ENCODE data around the gene SH3BP2.
"Not testable (repeated sequence)": the region's sequence is repeated elsewhere in the genome, so short reads cannot be mapped to it uniquely, and the experiment has no call there.

The SH3BP2 gene

DNA sequence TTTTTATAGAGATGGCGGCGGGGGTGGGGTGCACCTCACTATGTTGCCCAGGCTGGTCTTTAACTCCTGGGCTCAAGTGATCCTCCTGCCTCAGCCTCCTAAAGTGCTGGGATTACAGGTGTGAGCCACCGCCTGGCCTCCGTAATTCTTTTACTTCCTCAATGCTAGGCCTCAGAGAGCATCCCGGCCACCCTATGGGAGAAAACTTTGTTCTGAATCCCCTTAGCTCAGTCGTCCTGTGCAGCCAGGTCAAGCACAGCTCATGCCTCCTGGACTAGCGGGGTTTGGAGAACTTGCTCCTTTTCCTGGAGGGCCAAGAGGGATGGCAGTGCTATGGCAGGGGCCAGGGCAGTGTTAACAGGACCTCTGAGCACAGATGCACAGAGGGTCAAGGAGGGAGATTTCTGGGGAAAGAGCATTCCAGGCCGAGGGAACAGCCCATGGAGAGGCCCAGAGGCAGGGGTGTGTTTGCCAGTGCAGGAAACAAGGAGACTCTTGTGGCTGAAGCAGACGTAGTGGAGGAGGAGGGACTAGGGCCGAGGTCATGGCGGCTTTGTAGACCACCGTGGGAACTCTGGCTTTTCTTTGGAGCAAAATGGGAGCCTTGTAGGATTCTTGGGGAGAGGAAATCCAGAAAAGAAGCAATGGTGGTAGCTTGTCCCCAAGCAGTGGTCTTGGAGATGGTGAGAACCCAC lies 26.9 kb upstream of the SH3BP2 start:
- DNase-seq (ENCODE audit: low read depth, low spot score) = no peak
- no peaks in the 10 kb centered on the region for H3K27me3 ChIP-seq (ENCODE audit: control insufficient read depth, insufficient read depth, low read length)
- no peaks in the 10 kb centered on the region for H3K36me3 ChIP-seq (ENCODE audit: control insufficient read depth, insufficient read depth, low read length)
- no peaks in the 10 kb centered on the region for H3K9me3 ChIP-seq (ENCODE audit: control insufficient read depth, insufficient read depth, low read length)
- no peak overlapping the region for H3K27ac ChIP-seq (ENCODE audit: low read length)
- H3K4me3 ChIP-seq (ENCODE audit: low read length) = no peak overlapping the region
- WGBS (ENCODE audit: insufficient coverage, insufficient read length) = no CpG with 5 or more reads among the region's 12 CpGs
- H3K4me1 ChIP-seq (ENCODE audit: control insufficient read depth, insufficient read depth, low read length) = peaks cover 3% of the 10 kb centered on the region; the same call in 1 of the 2 replicates

DNA sequence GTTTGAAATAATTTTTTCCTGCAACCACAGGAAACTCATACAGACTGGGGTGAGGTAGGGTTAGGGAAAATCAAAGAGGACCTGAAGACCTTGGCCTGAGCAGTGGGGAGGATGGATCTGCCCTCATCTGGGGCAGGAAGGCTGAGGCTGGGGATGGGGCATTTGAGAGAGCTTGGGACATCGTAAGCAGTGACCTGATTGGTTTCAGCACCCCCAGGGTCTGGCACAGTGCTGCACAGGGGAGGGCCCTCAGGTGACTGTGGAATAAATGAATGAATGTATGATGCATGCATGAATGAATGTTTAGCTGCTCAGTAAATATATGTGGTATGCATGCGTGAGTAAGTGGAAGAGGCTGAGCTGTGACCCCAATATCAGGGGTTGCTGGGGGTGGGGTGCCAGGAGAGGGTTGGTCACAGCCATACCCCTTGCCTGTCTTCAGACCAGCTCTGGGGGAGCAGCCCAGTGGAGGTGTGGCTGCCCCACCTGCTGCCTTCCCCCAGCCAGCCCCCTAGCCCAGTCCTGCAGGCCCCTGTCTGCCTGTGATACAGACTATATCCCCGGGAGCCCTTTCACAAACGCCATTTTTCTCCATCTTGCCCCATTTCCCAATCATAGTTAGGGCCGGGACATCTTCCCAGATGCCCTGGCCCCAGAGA lies 25.7 kb upstream of the SH3BP2 start:
- no peak overlapping the region for H3K27ac ChIP-seq (ENCODE audit: low read length)
- no peak for DNase-seq (ENCODE audit: low read depth, low spot score)
- H3K36me3 ChIP-seq (ENCODE audit: control insufficient read depth, insufficient read depth, low read length) = no peaks in the 10 kb centered on the region
- H3K9me3 ChIP-seq (ENCODE audit: control insufficient read depth, insufficient read depth, low read length) = no peaks in the 10 kb centered on the region
- no peaks in the 10 kb centered on the region for H3K27me3 ChIP-seq (ENCODE audit: control insufficient read depth, insufficient read depth, low read length)
- H3K4me3 ChIP-seq (ENCODE audit: low read length) = no peak overlapping the region
- no CpG with 5 or more reads among the region's 5 CpGs for WGBS (ENCODE audit: insufficient coverage, insufficient read length)
- H3K4me1 ChIP-seq (ENCODE audit: control insufficient read depth, insufficient read depth, low read length) = no peaks in the 10 kb centered on the region

- Histone ChIP-seq H3K27me3 (ENCODE audit: control insufficient read depth, insufficient read depth, low read length) (no peaks in the 10 kb centered on the region), H3K27ac (ENCODE audit: low read length) (no peak overlapping the region), H3K36me3 (ENCODE audit: control insufficient read depth, insufficient read depth, low read length) (no peaks in the 10 kb centered on the region), H3K9me3 (ENCODE audit: control insufficient read depth, insufficient read depth, low read length) (no peaks in the 10 kb centered on the region), H3K4me3 (ENCODE audit: low read length) (no peak overlapping the region), H3K4me1 (ENCODE audit: control insufficient read depth, insufficient read depth, low read length) (no peaks in the 10 kb centered on the region)
- WGBS (ENCODE audit: insufficient coverage, insufficient read length) = no CpG with 5 or more reads among the region's 11 CpGs
- DNase-seq (ENCODE audit: low read depth, low spot score) = no peak
Observed at GRCh38 chr4:2767705-2768074, 25.2 kb upstream of the SH3BP2 start.

- H3K36me3 ChIP-seq (ENCODE audit: control insufficient read depth, insufficient read depth, low read length) = no peaks in the 10 kb centered on the region
- WGBS (ENCODE audit: insufficient coverage, insufficient read length) = no CpG with 5 or more reads among the region's 9 CpGs
- no peaks in the 10 kb centered on the region for H3K27me3 ChIP-seq (ENCODE audit: control insufficient read depth, insufficient read depth, low read length)
- H3K9me3 ChIP-seq (ENCODE audit: control insufficient read depth, insufficient read depth, low read length) = no peaks in the 10 kb centered on the region
- no peak overlapping the region for H3K4me3 ChIP-seq (ENCODE audit: low read length)
- no peak for DNase-seq (ENCODE audit: low read depth, low spot score)
- H3K27ac ChIP-seq (ENCODE audit: low read length) = no peak overlapping the region
- no peaks in the 10 kb centered on the region for H3K4me1 ChIP-seq (ENCODE audit: control insufficient read depth, insufficient read depth, low read length)
Observed at GRCh38 chr4:2768124-2768523, 24.8 kb upstream of the SH3BP2 start.

DNA sequence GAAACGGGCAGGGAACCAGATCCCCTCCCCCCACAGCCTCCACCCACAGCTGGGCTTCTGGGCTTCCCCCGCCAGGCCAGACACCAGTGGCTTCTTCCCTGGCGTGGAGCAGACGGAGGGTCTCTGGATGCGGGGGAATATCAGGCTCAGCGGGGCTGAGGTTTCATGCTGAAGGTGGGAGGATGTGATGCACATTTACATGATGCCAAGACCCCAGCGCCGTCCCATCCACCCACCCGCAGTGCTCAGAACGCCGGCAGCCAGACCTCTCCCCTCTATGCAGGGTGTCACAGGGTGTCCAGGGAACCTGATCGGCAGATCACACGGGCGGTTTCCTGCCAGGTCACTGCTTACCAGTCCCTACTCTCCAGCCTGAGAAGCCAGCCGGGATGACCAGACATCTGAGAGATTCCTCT lies 24.0 kb upstream of the SH3BP2 start:
- Histone ChIP-seq H3K27ac (ENCODE audit: low read length) (no peak overlapping the region), H3K4me3 (ENCODE audit: low read length) (no peak overlapping the region), H3K27me3 (ENCODE audit: control insufficient read depth, insufficient read depth, low read length) (no peaks in the 10 kb centered on the region), H3K9me3 (ENCODE audit: control insufficient read depth, insufficient read depth, low read length) (no peaks in the 10 kb centered on the region), H3K4me1 (ENCODE audit: control insufficient read depth, insufficient read depth, low read length) (no peaks in the 10 kb centered on the region), H3K36me3 (ENCODE audit: control insufficient read depth, insufficient read depth, low read length) (no peaks in the 10 kb centered on the region)
- no peak for DNase-seq (ENCODE audit: low read depth, low spot score)
- no CpG with 5 or more reads among the region's 15 CpGs for WGBS (ENCODE audit: insufficient coverage, insufficient read length)

GRCh38 chr4:2771264-2771663 lies 21.6 kb upstream of the SH3BP2 start:
- WGBS (ENCODE audit: insufficient coverage, insufficient read length) = no CpG with 5 or more reads among the region's 3 CpGs
- H3K36me3 ChIP-seq (ENCODE audit: control insufficient read depth, insufficient read depth, low read length) = no peaks in the 10 kb centered on the region
- no peaks in the 10 kb centered on the region for H3K4me1 ChIP-seq (ENCODE audit: control insufficient read depth, insufficient read depth, low read length)
- no peak for DNase-seq (ENCODE audit: low read depth, low spot score)
- no peaks in the 10 kb centered on the region for H3K9me3 ChIP-seq (ENCODE audit: control insufficient read depth, insufficient read depth, low read length)
- no peak overlapping the region for H3K27ac ChIP-seq (ENCODE audit: low read length)
- no peak overlapping the region for H3K4me3 ChIP-seq (ENCODE audit: low read length)
- H3K27me3 ChIP-seq (ENCODE audit: control insufficient read depth, insufficient read depth, low read length) = no peaks in the 10 kb centered on the region

- H3K27me3 ChIP-seq (ENCODE audit: control insufficient read depth, insufficient read depth, low read length); H3K36me3 ChIP-seq (ENCODE audit: control insufficient read depth, insufficient read depth, low read length); H3K9me3 ChIP-seq (ENCODE audit: control insufficient read depth, insufficient read depth, low read length); DNase-seq (ENCODE audit: low read depth, low spot score); H3K4me3 ChIP-seq (ENCODE audit: low read length); H3K4me1 ChIP-seq (ENCODE audit: control insufficient read depth, insufficient read depth, low read length); H3K27ac ChIP-seq (ENCODE audit: low read length): not testable (repeated sequence)
- WGBS (ENCODE audit: insufficient coverage, insufficient read length) = no CpG with 5 or more reads among the region's 5 CpGs
Observed at GRCh38 chr4:2780643-2781042, 12.2 kb upstream of the SH3BP2 start.

- no peak for DNase-seq (ENCODE audit: low read depth, low spot score)
- no peak overlapping the region for H3K27ac ChIP-seq (ENCODE audit: low read length)
- no peak overlapping the region for H3K4me3 ChIP-seq (ENCODE audit: low read length)
- peaks cover 1% of the 10 kb centered on the region for H3K4me1 ChIP-seq (ENCODE audit: control insufficient read depth, insufficient read depth, low read length)
- WGBS (ENCODE audit: insufficient coverage, insufficient read length) = no CpG with 5 or more reads among the region's 10 CpGs
- no peaks in the 10 kb centered on the region for H3K36me3 ChIP-seq (ENCODE audit: control insufficient read depth, insufficient read depth, low read length)
- no peaks in the 10 kb centered on the region for H3K9me3 ChIP-seq (ENCODE audit: control insufficient read depth, insufficient read depth, low read length)
- H3K27me3 ChIP-seq (ENCODE audit: control insufficient read depth, insufficient read depth, low read length) = no peaks in the 10 kb centered on the region
Observed at GRCh38 chr4:2781911-2782310, 11.0 kb upstream of the SH3BP2 start.

GRCh38 chr4:2783790-2784189 lies 9.1 kb upstream of the SH3BP2 start:
- Histone ChIP-seq H3K27ac (ENCODE audit: low read length) (no peak overlapping the region), H3K4me1 (ENCODE audit: control insufficient read depth, insufficient read depth, low read length) (no peaks in the 10 kb centered on the region), H3K9me3 (ENCODE audit: control insufficient read depth, insufficient read depth, low read length) (no peaks in the 10 kb centered on the region), H3K27me3 (ENCODE audit: control insufficient read depth, insufficient read depth, low read length) (no peaks in the 10 kb centered on the region), H3K36me3 (ENCODE audit: control insufficient read depth, insufficient read depth, low read length) (no peaks in the 10 kb centered on the region), H3K4me3 (ENCODE audit: low read length) (no peak overlapping the region)
- DNase-seq (ENCODE audit: low read depth, low spot score) = no peak
- WGBS (ENCODE audit: insufficient coverage, insufficient read length) = no CpG with 5 or more reads among the region's 4 CpGs

DNA sequence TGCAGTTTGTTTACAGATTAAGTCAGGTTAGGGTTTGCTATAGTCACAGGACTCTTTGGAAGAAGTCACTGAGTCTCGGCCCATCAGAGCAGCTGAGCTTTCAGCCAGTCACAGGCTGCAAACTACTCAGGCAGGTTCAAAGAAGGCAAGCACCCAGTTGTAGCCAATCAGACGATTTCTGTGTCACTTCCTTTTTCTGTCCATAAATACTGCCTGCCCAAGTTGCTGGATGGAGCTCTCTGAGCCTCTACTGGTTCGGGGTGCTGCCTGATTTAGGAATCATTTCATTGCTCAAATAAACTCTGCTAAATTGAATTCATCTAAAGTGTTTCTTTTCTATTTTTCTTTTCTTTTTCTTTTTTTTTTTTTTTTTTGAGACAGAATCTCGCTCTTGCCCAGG lies 7.3 kb upstream of the SH3BP2 start:
- Histone ChIP-seq H3K27ac (ENCODE audit: low read length) (no peak overlapping the region), H3K36me3 (ENCODE audit: control insufficient read depth, insufficient read depth, low read length) (no peaks in the 10 kb centered on the region), H3K27me3 (ENCODE audit: control insufficient read depth, insufficient read depth, low read length) (no peaks in the 10 kb centered on the region), H3K4me3 (ENCODE audit: low read length) (no peak overlapping the region), H3K9me3 (ENCODE audit: control insufficient read depth, insufficient read depth, low read length) (no peaks in the 10 kb centered on the region), H3K4me1 (ENCODE audit: control insufficient read depth, insufficient read depth, low read length) (no peaks in the 10 kb centered on the region)
- DNase-seq (ENCODE audit: low read depth, low spot score) = no peak
- WGBS (ENCODE audit: insufficient coverage, insufficient read length) = no CpG with 5 or more reads among the region's 4 CpGs

- H3K36me3 ChIP-seq (ENCODE audit: control insufficient read depth, insufficient read depth, low read length) = no peaks in the 10 kb centered on the region
- no peaks in the 10 kb centered on the region for H3K4me1 ChIP-seq (ENCODE audit: control insufficient read depth, insufficient read depth, low read length)
- no peak overlapping the region for H3K27ac ChIP-seq (ENCODE audit: low read length)
- H3K9me3 ChIP-seq (ENCODE audit: control insufficient read depth, insufficient read depth, low read length) = no peaks in the 10 kb centered on the region
- no peak for DNase-seq (ENCODE audit: low read depth, low spot score)
- WGBS (ENCODE audit: insufficient coverage, insufficient read length) = no CpG with 5 or more reads among the region's 7 CpGs
- H3K27me3 ChIP-seq (ENCODE audit: control insufficient read depth, insufficient read depth, low read length) = no peaks in the 10 kb centered on the region
- no peak overlapping the region for H3K4me3 ChIP-seq (ENCODE audit: low read length)
Observed at GRCh38 chr4:2786152-2786671, 6.7 kb upstream of the SH3BP2 start.
